DMS 273 (cell line): ENCODE data around the gene IER5.

Experiments used
- DNase-seq: peaks from one replicate; lab custom pipeline; 2025; ENCODE audit not compliant: unreplicated experiment; lab: John Stamatoyannopoulos, UW

Gene IER5

DNA sequence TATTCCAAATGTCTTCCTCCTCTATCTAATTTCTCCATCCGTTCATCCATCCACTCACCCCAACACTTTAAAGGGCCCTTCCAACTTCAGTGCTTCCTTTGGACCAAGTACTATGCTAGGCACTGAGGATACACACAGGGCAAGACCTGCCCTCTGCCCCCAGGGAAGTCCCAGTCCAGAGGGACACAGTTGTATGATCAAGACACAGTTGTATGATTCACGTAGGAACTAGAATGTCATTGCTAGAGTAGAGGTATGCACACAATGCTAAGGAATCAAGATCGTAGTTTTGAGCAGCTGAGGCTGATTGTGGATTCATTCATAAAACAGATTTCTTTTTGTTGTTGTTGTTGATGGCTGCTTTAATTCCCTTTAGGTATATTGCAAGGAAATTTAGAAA, 11.6 kb upstream of the IER5 start:
- DNase-seq: no peak

DNA sequence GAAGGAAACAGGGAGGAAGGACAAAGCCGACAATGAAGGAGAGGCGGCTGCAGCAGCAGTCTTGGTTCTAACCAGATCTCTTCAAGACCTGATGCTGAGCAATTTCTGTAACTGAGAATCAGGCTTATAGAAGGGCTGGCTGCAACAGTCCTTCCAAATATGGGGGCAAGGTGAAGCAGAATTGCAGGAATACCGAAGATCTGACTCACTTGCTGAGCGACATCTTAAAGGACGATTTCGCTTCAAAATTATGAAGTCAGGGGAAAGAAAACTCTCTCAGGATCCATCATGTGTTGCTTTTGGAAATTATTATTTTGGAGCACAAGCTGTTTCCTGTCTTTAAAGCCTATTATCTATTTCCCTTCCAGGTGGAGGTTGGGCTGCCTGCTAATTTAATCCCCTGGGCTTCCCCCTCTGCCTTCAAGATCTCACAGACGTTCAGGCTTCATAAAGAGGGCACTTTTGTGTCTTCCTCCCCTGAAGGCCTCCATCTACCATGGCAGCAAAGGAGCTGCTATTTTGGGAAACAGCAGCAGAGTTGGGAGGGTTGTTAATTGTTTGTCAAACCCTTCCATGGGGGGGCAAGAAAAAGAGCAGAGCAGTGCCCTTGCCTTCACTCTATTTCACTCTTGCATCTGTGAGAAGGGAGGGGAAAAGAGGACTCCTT, 10.8 kb upstream of the IER5 start:
- DNase-seq: no peak

DNA sequence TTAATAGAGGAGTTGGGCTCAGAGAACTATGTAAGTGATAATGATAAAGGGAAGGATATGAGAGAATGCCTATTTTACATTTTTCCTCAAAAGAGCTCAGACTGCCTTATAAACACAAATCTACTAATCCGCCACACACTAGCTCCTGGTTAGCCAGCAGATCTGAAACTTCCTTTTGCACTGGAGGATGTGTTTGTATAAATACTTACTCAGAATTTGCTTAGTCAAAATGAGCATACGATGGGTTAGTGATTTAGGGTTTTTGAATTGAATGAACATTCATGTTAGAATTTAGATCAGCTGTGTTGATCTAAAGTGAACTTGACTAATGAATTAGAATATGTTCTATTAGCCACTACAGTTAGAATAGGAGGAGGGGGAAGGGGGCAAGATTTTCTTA, 9.1 kb upstream of the IER5 start:
- DNase-seq: no peak

DNA sequence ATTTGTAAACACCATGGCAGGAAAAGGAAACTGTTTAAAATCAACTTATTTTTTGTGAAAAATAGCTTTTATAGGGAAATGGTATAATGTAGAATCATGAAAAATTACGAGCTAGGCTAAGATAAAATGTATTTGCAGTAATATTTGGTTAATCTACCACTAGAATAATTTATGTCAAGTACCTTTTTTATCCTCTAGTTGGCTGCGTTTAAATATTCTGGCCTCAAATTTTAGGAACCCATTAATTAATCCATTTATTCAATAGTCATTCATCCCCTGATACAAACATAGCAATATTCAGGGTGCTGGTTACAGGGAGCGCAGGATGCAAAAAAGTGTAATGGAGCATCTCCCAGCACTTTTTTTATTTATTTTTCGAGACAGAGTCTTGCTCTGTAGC, 8.6 kb upstream of the IER5 start:
- no peak for DNase-seq

DNA sequence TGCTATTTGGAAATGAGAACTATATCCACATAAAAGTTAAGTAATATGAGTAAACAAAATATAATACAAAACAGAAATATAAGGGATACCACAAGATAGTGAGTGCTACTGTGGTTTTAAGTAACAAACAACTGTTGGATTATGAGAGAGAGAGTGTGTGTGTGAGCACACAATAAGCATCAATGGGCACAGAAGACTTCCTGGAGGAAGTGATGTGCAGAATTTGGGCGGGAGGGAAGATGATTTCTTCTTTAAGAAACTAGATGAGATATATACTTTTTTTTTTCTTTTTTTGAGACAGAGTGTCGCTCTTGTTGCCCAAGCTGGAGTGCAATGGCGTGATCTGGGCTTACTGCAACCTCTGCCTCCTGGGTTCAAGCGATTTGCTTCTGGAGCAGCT, 7.9 kb upstream of the IER5 start:
- DNase-seq: no peak

DNA sequence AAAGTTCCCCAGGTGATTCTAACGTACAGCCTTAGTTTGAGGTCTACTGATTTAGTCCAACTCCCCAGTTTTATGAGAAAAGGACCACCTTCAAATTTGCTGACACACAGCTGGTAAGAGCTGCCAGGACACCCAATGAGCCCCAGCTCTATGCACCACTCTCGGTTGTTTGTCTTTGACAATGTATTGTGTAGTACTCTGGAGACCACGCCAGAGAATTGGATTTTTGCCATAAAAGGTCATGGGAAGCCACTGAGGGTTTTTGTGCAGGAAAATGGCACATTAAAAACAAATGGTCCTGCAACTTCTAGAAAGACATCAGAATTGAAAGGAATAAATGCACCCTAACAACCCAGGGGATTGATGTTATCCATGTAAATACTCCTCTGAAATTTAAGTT, 7.1 kb upstream of the IER5 start:
- peak; percentile 37 for DNase-seq

DNA sequence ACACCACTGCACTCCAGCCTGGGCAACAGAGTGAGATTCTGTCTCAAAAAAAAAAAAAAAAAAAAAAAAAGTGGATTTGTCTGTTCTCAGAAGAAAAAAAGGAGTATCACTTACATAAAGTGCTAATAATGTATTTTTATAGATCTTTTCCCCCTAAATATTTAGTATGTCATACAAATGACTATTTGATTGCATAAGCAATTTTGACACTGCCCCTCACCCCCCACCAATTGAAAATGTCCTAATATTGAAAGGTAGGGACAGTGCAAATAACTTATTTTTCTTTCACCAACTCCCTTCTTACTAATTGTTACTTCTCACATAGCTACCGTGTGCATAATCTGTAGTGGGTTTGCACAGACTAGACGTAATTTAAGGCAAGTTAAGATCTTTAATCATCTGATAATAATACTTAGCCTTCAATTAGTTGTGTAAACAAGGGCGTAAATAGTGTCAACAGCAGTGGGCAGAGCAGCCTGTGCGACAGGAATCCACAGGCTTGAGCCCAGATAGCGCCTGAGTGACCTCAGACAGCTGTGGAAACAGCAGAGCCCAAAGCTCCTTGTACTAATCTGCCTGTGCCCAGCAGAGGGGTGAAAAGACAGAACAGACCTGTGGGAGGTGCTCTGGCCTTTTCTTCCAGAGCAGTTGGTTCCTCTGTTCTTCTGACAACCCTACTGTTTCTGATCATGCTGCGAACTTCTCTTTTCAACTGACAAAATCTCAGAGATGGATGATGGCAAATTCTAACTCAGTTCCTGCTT, 4.5 kb upstream of the IER5 start:
- peak; percentile 78 for DNase-seq

DNA sequence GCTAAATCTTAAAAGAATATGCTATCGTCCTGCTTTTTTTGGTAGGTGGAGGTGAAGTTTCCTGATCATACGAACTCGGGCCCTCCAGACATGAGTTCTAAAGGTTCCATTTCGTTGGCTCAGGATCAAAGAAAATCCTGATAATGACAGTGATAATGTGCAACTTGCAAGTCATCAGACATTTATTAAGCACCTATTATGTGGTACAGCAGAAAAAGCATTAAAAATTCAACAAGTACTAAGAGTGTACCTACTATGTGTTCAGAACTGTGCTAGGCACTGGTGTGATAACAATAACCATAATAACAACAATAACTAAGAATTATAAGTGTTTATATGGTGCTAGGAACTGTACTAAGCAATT, 3.9 kb upstream of the IER5 start:
- DNase-seq: no peak

DNA sequence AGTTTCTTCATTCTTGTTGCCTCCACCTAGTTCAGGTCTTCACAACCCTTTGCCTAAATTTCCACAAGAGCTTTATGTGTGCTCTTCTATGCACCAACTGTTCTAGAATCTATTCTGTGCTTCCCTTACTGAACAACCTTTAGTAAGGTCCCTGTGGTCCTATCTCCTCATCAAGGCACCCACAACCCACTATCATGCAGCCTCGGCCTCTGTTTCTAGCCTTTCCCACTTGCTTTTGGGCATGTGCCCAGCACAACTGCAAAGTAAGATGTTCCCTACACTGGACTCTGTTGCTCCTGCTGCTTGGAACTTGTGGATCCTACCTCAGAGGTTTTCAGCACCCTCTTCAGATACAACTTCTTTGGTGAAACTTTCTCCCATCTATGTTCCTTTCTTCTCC, 2.4 kb upstream of the IER5 start:
- no peak for DNase-seq

DNA sequence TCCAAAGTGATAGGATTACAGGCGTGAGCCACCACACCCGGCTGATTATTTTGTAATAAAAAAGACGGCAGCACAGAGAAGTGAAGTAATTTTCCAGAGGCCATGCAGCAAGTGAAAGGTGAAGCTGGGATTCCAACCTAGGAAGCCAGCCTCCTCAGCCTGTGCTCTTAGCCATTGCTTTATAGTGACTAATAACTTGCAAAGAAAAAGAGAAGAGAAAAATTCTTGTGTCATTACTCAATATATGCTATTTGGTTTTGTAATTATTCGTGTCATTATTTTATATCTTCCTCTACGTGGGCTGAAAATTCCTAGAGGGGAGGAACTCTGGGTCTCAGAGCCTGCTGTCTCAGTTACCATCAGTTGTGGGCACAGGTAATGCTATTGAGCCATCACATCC, 1.6 kb upstream of the IER5 start:
- DNase-seq: no peak

DNA sequence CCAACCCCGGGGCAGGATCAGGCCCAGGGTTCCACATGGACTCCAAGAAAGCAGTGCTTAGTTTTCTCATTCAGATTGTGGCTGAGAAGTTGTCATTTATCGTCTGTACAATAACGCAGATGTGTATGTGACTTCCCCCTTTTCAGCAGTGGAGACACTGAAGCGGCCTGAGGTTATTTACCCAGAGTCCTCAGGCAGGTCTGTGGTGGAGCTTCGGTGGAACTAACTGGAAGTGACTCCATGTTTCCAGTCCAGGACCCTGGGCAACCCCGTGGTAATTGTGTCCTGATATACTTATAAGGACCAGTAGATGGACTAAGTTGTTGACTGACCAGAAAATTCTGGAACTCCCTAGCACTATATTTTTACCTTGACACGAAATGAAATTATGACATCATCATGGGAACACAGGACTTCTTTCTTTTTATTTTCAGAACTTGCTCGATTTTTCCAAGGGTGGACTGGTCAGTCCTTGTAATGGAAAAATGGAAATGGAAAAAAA, 1.0 kb upstream of the IER5 start:
- no peak for DNase-seq

DNA sequence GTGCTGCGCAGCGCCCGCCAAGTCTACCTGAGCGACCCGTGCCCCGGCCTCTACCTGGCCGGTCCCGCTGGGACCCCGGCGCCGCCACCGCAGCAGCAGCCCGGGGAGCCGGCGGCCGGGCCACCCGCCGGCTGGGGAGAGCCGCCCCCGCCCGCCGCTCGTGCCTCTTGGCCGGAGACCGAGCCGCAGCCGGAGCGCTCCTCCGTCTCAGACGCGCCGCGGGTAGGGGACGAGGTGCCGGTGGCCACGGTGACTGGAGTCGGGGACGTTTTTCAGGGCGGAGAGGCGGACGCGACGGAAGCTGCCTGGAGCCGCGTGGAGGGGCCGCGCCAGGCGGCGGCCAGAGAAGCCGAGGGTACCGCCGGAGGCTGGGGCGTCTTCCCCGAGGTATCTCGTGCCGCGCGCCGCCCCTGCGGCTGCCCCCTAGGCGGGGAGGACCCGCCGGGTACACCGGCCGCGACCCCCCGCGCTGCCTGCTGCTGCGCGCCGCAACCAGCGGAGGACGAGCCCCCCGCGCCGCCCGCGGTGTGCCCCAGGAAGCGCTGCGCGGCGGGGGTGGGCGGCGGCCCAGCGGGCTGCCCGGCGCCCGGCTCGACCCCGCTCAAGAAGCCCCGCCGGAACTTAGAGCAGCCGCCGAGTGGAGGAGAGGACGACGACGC, 646 bp downstream of the IER5 start:
- peak; percentile 74 for DNase-seq

DNA sequence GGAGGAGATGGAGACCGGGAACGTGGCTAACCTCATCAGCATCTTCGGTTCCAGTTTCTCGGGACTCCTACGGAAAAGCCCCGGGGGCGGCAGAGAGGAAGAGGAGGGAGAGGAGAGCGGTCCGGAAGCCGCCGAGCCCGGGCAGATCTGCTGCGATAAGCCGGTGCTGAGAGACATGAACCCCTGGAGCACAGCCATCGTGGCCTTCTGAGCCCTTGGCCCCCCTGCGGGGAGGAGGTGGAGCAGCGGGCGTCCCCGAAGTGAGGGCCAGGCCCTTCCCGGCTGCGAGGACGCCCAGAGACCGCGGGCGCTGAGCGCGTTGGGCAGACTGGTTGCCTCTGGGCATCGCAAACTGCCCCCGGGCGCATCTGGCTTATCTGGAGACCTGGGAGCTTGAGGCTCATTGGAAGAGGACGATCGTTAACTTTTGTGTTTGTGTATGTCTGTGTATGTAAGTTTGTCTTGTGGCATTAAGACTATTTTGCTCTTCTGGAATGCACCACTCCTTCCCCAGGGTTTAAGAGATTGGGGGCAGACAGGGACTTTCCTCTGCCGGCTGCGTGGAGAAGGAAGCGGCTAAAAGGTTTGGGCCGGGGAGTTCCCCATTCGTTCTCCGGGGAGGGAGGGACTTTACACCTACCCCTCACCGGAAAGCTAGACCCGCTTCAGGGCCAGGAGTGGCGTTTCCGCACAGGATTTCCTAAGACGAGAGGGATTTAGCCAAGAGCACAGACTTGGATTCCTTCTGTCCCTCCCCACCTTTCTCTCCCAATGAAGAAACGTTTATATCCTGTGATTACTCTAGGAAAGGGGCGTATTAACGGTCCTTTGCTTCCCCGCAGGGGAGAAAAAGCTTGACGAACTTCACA, 1.4 kb downstream of the IER5 start:
- peak; percentile 81 for DNase-seq

DNA sequence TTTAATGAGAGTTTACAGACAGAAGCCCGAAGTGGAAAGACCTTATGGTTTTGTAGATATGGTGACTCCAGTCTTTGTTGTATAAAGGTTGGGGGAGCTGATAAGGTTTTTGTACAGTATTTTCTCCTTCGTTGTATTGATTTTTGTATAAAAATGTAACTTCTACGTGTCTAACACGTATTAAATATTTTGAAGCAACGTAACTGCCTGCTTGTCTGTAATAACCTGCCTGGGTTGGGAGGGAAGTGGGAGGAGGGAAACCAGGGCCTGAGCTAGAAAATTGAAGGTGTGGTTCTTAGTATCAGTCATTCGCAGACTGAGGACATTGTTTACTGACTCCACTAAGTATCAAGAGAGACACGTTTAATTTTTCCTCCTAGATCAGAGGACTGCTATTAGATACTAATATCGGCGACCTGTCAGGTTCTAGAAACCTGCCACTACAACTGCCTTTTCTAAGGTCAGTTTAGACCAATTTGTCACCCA, 2.2 kb downstream of the IER5 start:
- DNase-seq: peak; percentile 36

DNA sequence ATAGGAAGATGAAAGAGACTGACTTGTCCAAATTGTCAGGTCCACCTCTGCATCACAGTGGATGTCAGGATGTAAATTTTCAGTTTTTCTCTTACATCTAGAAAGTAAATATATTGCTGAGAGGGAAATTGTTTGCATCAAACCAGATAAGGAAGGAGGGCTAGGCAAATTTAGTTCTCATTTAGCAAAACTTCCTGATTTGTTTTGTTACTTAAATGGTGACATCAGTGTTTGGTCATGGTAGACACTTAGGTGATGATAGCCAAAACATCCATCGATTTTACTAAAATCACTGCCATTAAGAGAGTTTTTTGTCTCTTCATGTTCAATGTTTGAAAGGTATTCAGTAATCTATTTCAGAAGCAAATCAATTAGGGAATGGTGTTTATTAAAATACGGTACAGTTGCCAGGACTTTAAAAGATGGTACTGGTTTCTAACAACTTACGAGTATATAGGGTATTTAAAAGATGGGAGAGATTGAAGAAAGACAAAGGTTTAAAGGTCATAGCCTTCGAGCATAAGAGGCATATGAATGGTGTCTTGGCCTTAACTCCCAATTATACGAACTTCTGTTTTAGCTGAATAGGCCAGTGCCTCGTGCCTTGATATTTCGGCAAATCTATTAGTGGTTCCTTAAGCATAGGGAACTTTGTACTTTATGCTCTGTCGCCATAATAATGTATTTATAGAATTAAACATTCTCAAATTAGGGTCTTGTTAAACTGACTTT, 3.0 kb downstream of the IER5 start:
- no peak for DNase-seq

DNA sequence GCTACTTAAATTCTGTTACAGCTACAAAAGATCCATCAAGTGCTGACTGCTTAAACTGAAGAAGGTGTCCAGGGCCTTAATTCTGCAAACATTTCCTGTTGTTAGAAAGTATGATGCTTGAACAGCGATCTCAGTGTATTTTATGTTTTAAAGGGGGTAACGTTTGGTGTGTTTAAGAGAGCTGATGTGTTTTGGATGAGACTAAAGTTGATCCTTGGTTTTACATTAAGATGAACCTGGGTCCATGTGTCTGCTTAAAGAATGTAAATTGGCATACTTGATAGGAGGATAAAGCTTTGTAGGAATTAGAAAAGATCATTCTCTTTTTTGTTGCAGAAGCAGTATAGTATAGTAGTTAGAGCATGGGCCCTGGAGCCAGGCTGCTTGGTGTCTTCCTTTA, 3.6 kb downstream of the IER5 start:
- DNase-seq: no peak

DNA sequence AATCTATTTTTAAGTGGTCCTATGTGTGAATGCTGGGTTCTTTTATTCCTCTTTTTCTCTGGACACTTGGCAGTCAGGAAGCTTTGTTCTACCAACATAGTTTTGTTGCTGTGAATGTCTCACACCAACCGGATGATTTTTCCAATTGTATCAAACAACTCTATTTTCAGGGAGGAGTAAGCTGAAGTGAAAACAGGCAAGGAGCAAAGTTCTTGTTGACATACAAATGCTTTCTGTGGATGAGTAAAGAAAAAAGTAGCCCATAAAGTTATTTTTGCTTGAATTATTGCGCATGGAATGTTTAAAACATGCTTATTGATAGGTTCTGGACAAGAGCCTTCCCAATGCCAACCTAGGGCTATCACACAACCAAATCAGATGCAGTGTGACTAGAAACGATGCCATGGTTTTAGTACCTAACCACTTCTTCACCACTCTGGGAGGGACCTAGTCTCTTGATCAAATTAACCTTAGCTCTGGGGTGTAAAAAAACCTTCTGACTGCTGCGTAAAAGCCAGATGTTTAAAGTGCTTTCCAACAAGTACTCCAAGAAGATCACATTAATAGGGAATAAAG, 4.5 kb downstream of the IER5 start:
- DNase-seq: no peak

DNA sequence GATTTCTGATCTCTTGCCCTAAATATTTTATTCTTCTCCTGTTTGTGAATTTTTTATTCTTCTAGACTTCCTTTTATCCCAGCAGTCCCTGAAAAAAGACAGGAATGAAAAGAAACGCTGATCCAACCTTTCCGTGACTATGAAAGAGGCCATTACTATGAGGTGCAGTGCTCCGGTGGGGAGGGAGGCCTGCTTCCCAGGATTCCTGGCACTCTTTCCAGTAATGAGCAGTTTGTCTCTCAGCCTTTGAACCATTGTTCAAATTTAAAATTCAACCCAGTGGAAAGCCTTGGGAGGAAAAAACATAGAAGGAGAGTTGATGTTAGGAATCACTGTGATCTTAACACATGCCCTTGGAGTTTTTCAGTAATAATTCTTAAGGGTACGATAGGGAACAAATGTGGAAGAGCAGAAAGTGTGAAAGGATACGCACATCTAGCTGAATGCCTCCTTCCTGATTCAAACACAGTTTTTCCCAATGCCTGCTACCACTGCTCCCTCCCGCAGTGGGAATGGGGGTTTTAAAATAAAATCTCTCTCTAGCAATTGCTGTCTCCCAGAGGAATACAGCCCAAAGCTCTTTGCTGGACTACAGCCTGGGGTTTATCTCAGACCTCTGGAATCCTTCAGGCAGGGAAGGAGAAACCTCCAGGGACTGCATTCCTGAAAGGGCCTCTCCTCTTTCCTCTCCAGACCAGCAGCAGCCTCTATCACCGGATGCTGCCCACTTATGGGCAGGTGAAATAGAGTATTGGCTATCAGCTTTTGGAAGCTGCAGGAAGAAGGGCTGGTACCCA, 6.1 kb downstream of the IER5 start:
- DNase-seq: peak; percentile 56

DNA sequence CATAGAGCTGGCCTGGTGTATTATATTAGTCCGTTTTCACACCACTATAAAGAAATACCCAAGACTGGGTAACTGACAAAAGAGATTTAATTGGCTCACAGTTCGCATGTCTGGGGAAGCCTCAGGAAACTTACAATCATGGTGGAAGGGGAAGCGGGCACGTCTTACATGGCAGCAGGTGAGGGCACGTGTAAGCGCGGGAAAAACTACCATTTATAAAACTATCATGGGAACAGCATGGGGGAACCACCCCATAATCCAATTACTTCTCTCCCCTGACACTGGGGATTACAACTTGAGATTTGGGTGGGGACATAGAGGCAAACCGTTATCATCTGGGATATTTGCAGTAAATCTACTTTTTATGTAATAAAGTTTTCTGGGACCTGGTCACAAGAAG, 6.8 kb downstream of the IER5 start:
- DNase-seq: no peak
